Memory B cell (primary cell): Measurements from ENCODE around the gene NEDD4L.

Experiments used
- ATAC-seq: fragments of 150-1000 bp; cut with Tn5 transposase; 2 replicates; pipeline ENCODE4 v1.10.0; 2021; ENCODE audit warnings: low read depth, mild to moderate bottlenecking, moderate library complexity
- DNase-seq, 2 donors: peaks; one replicate each; pipeline ENCODE4 v3.0.0; 2022; ENCODE audit warnings: low spot score in 2 of 2
- H3K27ac Mint-ChIP-seq: one replicate; pipeline ENCODE4 v1.8.0; 2022; ENCODE audit warnings: mild to moderate bottlenecking, moderate library complexity, mixed read lengths
- H3K27me3 Mint-ChIP-seq: one replicate; pipeline ENCODE4 v1.8.0; 2022; ENCODE audit warnings: mixed read lengths
- H3K36me3 Mint-ChIP-seq: one replicate; pipeline ENCODE4 v1.8.0; 2022; ENCODE audit warnings: mild to moderate bottlenecking, mixed read lengths
- H3K4me1 Mint-ChIP-seq: one replicate; pipeline ENCODE4 v1.8.0; 2022; ENCODE audit warnings: mixed read lengths
- H3K4me3 Mint-ChIP-seq: one replicate; pipeline ENCODE4 v1.8.0; 2022; ENCODE audit warnings: mild to moderate bottlenecking, moderate library complexity, mixed read lengths
- H3K9me3 Mint-ChIP-seq: one replicate; pipeline ENCODE4 v1.8.0; 2022; ENCODE audit warnings: mixed read lengths

NEDD4L gene

GRCh38 chr18:58286632-58287352 lies 242.8 kb downstream of the NEDD4L start:
- H3K27me3 Mint-ChIP-seq = no peaks in the 10 kb centered on the region
- H3K4me1 Mint-ChIP-seq = peaks cover 19% of the 10 kb centered on the region
- ATAC-seq = no peak
- no peak overlapping the region for H3K4me3 Mint-ChIP-seq
- H3K27ac Mint-ChIP-seq = no peak overlapping the region
- H3K9me3 Mint-ChIP-seq = no peaks in the 10 kb centered on the region
- peaks cover 3% of the 10 kb centered on the region for H3K36me3 Mint-ChIP-seq
- DNase-seq = no peak

DNA sequence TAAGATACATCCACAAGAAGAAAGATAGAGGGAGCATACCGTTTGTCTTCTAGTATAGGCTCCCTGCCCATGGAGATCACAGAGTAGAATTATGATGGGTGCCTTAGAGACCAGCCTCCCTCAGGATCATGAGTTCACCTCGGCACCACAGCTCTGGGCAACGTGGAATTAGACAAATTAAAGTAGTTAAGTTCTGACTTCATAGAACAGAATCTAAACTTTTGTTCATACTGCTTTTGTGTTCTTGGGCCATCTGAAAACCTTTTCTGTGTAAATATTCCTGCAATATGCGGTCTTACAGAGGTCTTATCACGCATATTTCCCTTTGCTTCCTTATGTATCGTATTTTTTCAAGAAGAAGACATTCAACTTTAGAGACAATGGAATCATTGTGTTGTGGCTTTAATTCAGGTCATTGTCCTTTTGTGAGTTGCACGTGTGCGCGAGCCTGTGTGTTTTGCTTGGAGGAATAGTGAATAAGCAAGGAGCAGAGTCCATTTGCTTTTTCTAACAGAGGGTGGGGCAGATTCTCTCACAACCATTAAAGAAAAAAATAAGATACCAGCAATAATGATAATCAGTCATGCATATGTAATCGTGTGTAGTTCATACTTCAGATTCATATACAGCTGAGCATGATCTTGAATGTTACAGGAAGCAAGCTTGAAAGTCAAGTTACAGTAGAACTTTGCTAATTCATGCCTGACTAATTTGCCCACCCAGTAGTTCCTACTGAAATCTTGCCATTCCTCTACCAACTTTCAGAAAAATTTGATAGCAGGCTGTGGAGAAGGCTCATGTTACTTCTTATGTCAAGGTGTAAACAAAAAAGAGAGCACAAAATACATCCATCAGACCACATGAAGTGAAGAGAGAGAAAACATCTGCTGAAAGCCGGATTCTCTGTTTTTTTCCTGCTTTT lies 243.6 kb downstream of the NEDD4L start:
- Mint-ChIP-seq H3K4me1 (peaks cover 19% of the 10 kb centered on the region), H3K36me3 (peaks cover 6% of the 10 kb centered on the region)

GRCh38 chr18:58288921-58289797 lies 245.1 kb downstream of the NEDD4L start:
- ATAC-seq (peak; percentile 59), DNase-seq (no peak)
- Mint-ChIP-seq H3K9me3 (no peaks in the 10 kb centered on the region), H3K4me1 (peaks cover 19% of the 10 kb centered on the region), H3K36me3 (peaks cover 6% of the 10 kb centered on the region), H3K4me3 (no peak overlapping the region), H3K27me3 (no peaks in the 10 kb centered on the region), H3K27ac (no peak overlapping the region)

More for the DNA sequence above, 243.6 kb downstream of the NEDD4L start:
- no peaks in the 10 kb centered on the region for H3K27me3 Mint-ChIP-seq
- ATAC-seq (no peak), DNase-seq (no peak)
- no peaks in the 10 kb centered on the region for H3K9me3 Mint-ChIP-seq
- no peak overlapping the region for H3K4me3 Mint-ChIP-seq
- no peak overlapping the region for H3K27ac Mint-ChIP-seq

DNA sequence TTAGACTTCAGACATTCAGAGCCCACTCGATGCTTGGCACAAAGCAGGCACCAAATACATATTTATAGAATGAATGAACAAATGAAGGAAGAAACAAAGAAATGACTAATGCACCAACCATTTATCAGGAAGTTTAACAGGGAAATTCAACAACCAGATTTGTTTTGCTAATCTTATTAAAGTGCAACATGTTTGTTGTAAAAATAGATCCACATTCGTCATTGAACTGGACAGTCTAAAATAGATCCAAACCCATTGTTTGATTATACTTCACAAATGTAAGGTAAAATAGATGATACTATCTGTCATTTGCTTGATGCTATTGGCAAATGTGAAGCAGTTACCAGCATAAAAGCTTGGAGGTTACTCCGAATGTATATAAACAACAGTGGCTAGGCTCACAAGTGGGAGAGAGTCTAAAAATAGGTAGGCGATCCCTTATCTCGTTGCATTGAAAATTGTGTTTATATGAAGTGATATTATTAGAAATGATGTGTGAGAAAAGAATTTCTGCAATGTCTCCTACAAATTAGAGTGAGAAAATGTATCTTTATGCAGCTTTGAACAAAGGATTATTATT lies 246.2 kb downstream of the NEDD4L start:
- H3K27me3 Mint-ChIP-seq = no peaks in the 10 kb centered on the region
- peaks cover 19% of the 10 kb centered on the region for H3K4me1 Mint-ChIP-seq
- H3K9me3 Mint-ChIP-seq = no peaks in the 10 kb centered on the region
- H3K27ac Mint-ChIP-seq = no peak overlapping the region
- no peak overlapping the region for H3K4me3 Mint-ChIP-seq
- H3K36me3 Mint-ChIP-seq = peaks cover 6% of the 10 kb centered on the region
- DNase-seq (no peak), ATAC-seq (no peak)

DNA sequence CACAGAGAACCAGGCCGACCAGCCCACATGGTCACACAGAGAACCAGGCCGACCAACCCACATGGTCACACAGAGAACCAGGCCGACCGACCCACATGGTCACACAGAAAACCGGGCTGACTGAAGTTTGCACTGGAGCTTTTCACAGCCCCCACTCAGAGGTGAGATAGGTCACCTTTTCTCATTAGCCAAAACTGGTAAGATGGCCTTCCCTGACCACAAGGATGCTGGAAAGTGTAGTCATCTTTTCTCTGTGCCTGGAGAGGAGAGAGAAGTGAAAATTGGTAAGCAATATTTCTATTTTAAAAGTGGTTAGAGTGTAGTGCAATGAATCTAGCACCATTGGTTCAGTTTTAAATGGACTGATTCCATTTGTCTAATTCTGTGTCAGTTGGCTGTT lies 247.1 kb downstream of the NEDD4L start:
- ATAC-seq (no peak), DNase-seq (no peak)
- Mint-ChIP-seq H3K9me3 (no peaks in the 10 kb centered on the region), H3K36me3 (peaks cover 6% of the 10 kb centered on the region), H3K27ac (no peak overlapping the region), H3K4me3 (no peak overlapping the region), H3K27me3 (no peaks in the 10 kb centered on the region), H3K4me1 (peaks cover 19% of the 10 kb centered on the region)

DNA sequence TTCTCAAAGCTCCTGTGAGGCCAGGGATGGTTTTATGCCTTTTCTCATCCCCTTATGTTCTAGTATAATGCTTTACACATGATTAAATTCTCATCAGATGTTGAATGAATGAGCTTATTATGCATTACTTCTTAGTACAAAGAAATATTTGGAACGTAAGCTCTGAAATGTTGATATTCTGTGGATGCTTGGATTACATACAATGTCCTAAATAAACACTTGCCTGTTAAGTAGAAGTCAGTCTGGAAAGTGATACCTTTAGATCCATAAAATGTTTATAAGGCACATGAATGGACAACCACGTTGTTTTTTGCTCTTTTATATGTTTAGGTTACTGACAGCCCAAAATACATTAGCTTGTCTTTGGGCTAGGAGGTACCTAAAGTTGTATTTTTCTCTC lies 248.6 kb downstream of the NEDD4L start:
- no peak overlapping the region for H3K27ac Mint-ChIP-seq
- H3K4me1 Mint-ChIP-seq = peaks cover 14% of the 10 kb centered on the region
- no peaks in the 10 kb centered on the region for H3K9me3 Mint-ChIP-seq
- DNase-seq = no peak
- H3K4me3 Mint-ChIP-seq = no peak overlapping the region
- peaks cover 6% of the 10 kb centered on the region for H3K36me3 Mint-ChIP-seq
- no peaks in the 10 kb centered on the region for H3K27me3 Mint-ChIP-seq
- no peak for ATAC-seq

GRCh38 chr18:58297198-58297597 lies 253.2 kb downstream of the NEDD4L start:
- no peaks in the 10 kb centered on the region for H3K4me1 Mint-ChIP-seq
- H3K9me3 Mint-ChIP-seq = no peaks in the 10 kb centered on the region
- H3K36me3 Mint-ChIP-seq = peaks cover 3% of the 10 kb centered on the region
- ATAC-seq = no peak
- H3K4me3 Mint-ChIP-seq = no peak overlapping the region
- H3K27ac Mint-ChIP-seq = no peak overlapping the region
- no peak for DNase-seq
- no peaks in the 10 kb centered on the region for H3K27me3 Mint-ChIP-seq

DNA sequence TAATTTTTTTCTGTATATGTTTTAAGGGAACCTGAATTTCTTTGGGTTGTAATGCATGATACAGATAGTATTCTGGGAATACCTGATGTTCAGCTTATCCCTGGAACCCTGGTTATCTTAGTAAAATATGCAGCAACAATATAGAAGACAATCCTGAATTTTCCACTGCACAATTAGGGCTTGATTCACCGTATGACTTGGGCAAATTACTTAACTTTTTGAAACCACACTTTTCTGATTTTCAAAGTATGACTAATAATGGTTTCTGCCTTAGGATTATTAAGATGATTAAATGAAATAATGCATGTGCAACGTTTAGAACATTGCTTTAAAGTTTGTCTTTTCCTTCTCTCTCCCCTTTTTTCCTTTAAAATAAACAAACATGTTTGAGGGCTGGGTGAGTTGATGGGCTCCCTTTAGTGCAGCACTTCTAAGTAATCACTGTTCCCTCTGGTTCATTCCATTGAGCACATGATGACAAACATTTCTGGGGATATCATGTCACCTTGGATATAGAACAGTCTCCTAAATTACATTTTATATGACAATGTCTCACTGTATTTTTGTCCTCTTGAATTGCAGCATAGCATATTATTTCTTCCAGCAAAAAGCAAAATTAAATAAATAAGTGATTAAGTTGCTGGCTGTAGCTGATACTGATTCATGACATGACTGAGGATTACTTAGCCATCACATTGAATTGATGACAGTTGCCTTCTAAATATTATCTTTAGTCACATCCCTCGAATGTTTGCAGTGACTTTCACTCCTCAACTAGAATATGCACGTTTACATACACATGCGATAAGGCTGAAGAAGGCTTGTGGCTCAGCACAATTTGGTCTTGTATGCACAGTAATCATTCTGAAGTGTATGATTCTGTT lies 254.5 kb downstream of the NEDD4L start:
- Mint-ChIP-seq H3K4me1 (peaks cover 9% of the 10 kb centered on the region), H3K4me3 (no peak overlapping the region), H3K27me3 (no peaks in the 10 kb centered on the region), H3K36me3 (no peaks in the 10 kb centered on the region), H3K27ac (no peak overlapping the region), H3K9me3 (no peaks in the 10 kb centered on the region)
- DNase-seq = no peak
- ATAC-seq = no peak

- ATAC-seq = no peak
- no peak overlapping the region for H3K4me3 Mint-ChIP-seq
- H3K9me3 Mint-ChIP-seq = no peaks in the 10 kb centered on the region
- no peaks in the 10 kb centered on the region for H3K36me3 Mint-ChIP-seq
- no peaks in the 10 kb centered on the region for H3K27me3 Mint-ChIP-seq
- no peak overlapping the region for H3K27ac Mint-ChIP-seq
- DNase-seq = no peak
- peaks cover 12% of the 10 kb centered on the region for H3K4me1 Mint-ChIP-seq
Measured at GRCh38 chr18:58299135-58299473, 255.1 kb downstream of the NEDD4L start.

GRCh38 chr18:58299936-58300335 lies 255.9 kb downstream of the NEDD4L start:
- H3K9me3 Mint-ChIP-seq = no peaks in the 10 kb centered on the region
- H3K4me1 Mint-ChIP-seq = peaks cover 12% of the 10 kb centered on the region
- H3K27me3 Mint-ChIP-seq = no peaks in the 10 kb centered on the region
- no peaks in the 10 kb centered on the region for H3K36me3 Mint-ChIP-seq
- H3K4me3 Mint-ChIP-seq = no peak overlapping the region
- no peak for DNase-seq
- no peak overlapping the region for H3K27ac Mint-ChIP-seq
- ATAC-seq = no peak

GRCh38 chr18:58300867-58301266 lies 256.8 kb downstream of the NEDD4L start:
- ATAC-seq (no peak), DNase-seq (no peak)
- Mint-ChIP-seq H3K27ac (no peak overlapping the region), H3K9me3 (peaks cover 1% of the 10 kb centered on the region), H3K36me3 (peaks cover 1% of the 10 kb centered on the region), H3K4me3 (no peak overlapping the region), H3K4me1 (peaks cover 12% of the 10 kb centered on the region), H3K27me3 (no peaks in the 10 kb centered on the region)

DNA sequence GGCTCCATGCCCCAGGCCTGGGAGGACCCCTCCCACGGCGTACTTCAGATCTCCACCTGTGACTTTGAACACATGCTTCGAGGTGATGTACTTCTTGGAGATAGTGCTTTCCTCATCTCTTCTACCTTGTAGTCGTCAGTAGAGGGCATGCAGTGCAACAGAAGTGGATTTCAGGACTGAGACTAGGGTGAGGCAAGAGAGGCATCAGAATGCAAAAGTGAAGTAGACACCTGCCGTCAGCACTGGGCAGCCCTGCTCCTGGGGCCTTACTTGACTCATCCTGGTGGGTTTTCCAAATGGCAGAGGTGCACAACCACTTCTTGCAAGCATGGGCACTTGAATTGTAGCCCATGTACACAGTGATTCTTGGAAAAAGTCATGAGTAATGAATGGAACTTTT lies 258.8 kb downstream of the NEDD4L start:
- ATAC-seq = no peak
- Mint-ChIP-seq H3K9me3 (peaks cover 2% of the 10 kb centered on the region), H3K4me1 (peaks cover 12% of the 10 kb centered on the region), H3K36me3 (peaks cover 2% of the 10 kb centered on the region), H3K27me3 (no peaks in the 10 kb centered on the region), H3K4me3 (no peak overlapping the region), H3K27ac (no peak overlapping the region)
- no peak for DNase-seq

GRCh38 chr18:58303363-58303762 lies 259.3 kb downstream of the NEDD4L start:
- Mint-ChIP-seq H3K9me3 (peaks cover 2% of the 10 kb centered on the region), H3K27me3 (no peaks in the 10 kb centered on the region), H3K36me3 (peaks cover 2% of the 10 kb centered on the region), H3K27ac (peak overlapping the region; percentile 63), H3K4me3 (no peak overlapping the region), H3K4me1 (peaks cover 12% of the 10 kb centered on the region)
- ATAC-seq (peak; percentile 92), DNase-seq (no peak)
